Immature natural killer cell (primary cell): ENCODE results near the gene CELA2B. TPM values are rescaled to one million over a fixed set of nuclear protein-coding genes. Genes with fewer than 3 reads are reported as not detected.
"Not testable (repeated sequence)": the region's sequence is repeated elsewhere in the genome, so short reads cannot be mapped to it uniquely, and the experiment has no call there.

Experiments used
- DNase-seq, 3 donors: peaks; one replicate each; pipeline ENCODE4 v3.0.0; 2022; ENCODE audit warnings: mixed read lengths in 1 of 3
- H3K27ac Mint-ChIP-seq, 6 donors: one replicate each; pipeline ENCODE4 v1.8.0; 2020; ENCODE audit warnings: mixed read lengths in 6 of 6, mild to moderate bottlenecking in 5 of 6, inconsistent platforms in 4 of 6, moderate library complexity in 3 of 6
- H3K27me3 Mint-ChIP-seq, 3 donors: one replicate each; pipeline ENCODE4 v1.8.0; 2020 to 2021; ENCODE audit warnings: low read depth in 3 of 3, mild to moderate bottlenecking in 3 of 3, mixed read lengths in 3 of 3, moderate library complexity in 3 of 3, inconsistent platforms in 1 of 3
- H3K36me3 Mint-ChIP-seq, 3 donors: one replicate each; pipeline ENCODE4 v1.8.0; 2020; ENCODE audit warnings: mixed read lengths in 3 of 3, inconsistent platforms in 2 of 3, mild to moderate bottlenecking in 2 of 3
- H3K4me1 Mint-ChIP-seq, 2 donors: one replicate each; pipeline ENCODE4 v1.8.0; 2020; ENCODE audit warnings: inconsistent platforms in 2 of 2, mild to moderate bottlenecking in 2 of 2, mixed read lengths in 2 of 2, moderate library complexity in 1 of 2
- H3K4me3 Mint-ChIP-seq, 5 donors: one replicate each; pipeline ENCODE4 v1.8.0; 2020; ENCODE audit warnings: mild to moderate bottlenecking in 5 of 5, mixed read lengths in 5 of 5, inconsistent platforms in 3 of 5, moderate library complexity in 3 of 5
- H3K9me3 Mint-ChIP-seq, 6 donors: one replicate each; pipeline ENCODE4 v1.8.0; 2020; ENCODE audit warnings: mild to moderate bottlenecking in 6 of 6, mixed read lengths in 6 of 6, inconsistent platforms in 4 of 6, moderate library complexity in 3 of 6
- polyA plus RNA-seq, 3 donors: library from polyadenylated mRNA; unstranded; fragments of 300-500 nt; fragmentation: Illumina TruSeq; gene quantifications; one replicate each; pipeline ENCODE4 v1.2.3, GENCODE V29; 2021

CELA2B gene
- polyA plus RNA-seq, 3 donors from 2014 or later, result not detected

- H3K27ac Mint-ChIP-seq, H3K27me3 Mint-ChIP-seq: not testable (repeated sequence)
Observed at GRCh38 chr1:15466955-15467625, 8.8 kb upstream of the CELA2B start.

GRCh38 chr1:15468145-15468544 is 7.8 kb upstream of the CELA2B start:
- Mint-ChIP-seq H3K4me3 (no peak overlapping the region), H3K27me3 (peaks cover 0 to 7% (median 2%) of the 10 kb centered on the region in 3 donors), H3K36me3 (no peaks in the 10 kb centered on the region), H3K9me3 (no peaks in the 10 kb centered on the region), H3K27ac (no peak overlapping the region), H3K4me1 (no peaks in the 10 kb centered on the region)
- no peak for DNase-seq

More at GRCh38 chr1:15466955-15467625, 8.8 kb upstream of the CELA2B start:
- not testable (repeated sequence) for DNase-seq, H3K9me3 Mint-ChIP-seq, H3K4me3 Mint-ChIP-seq, H3K36me3 Mint-ChIP-seq, H3K4me1 Mint-ChIP-seq

GRCh38 chr1:15469361-15469760 is 6.5 kb upstream of the CELA2B start:
- Mint-ChIP-seq H3K4me3 (no peak overlapping the region), H3K36me3 (no peaks in the 10 kb centered on the region), H3K27me3 (peaks cover 0 to 2% (median 0%) of the 10 kb centered on the region in 3 donors), H3K27ac (no peak overlapping the region), H3K4me1 (no peaks in the 10 kb centered on the region), H3K9me3 (no peaks in the 10 kb centered on the region)
- DNase-seq, result no peak

GRCh38 chr1:15469821-15470448 is 6.0 kb upstream of the CELA2B start:
- H3K27ac Mint-ChIP-seq, H3K4me1 Mint-ChIP-seq: not testable (repeated sequence)

GRCh38 chr1:15471067-15471466 is 4.8 kb upstream of the CELA2B start:
- H3K4me1 Mint-ChIP-seq, H3K4me3 Mint-ChIP-seq, H3K36me3 Mint-ChIP-seq, H3K27ac Mint-ChIP-seq, H3K9me3 Mint-ChIP-seq, H3K27me3 Mint-ChIP-seq, DNase-seq: not testable (repeated sequence)

More at GRCh38 chr1:15469821-15470448, 6.0 kb upstream of the CELA2B start:
- not testable (repeated sequence) for H3K36me3 Mint-ChIP-seq, DNase-seq, H3K4me3 Mint-ChIP-seq, H3K9me3 Mint-ChIP-seq, H3K27me3 Mint-ChIP-seq

- not testable (repeated sequence) for H3K9me3 Mint-ChIP-seq, H3K36me3 Mint-ChIP-seq, H3K4me3 Mint-ChIP-seq, H3K27me3 Mint-ChIP-seq, H3K27ac Mint-ChIP-seq, DNase-seq, H3K4me1 Mint-ChIP-seq
Observed at GRCh38 chr1:15471723-15472122, 4.2 kb upstream of the CELA2B start.

GRCh38 chr1:15472587-15472986 is 3.3 kb upstream of the CELA2B start:
- Mint-ChIP-seq H3K27me3 (no peaks in the 10 kb centered on the region), H3K27ac (no peak overlapping the region), H3K4me1 (no peaks in the 10 kb centered on the region), H3K9me3 (no peaks in the 10 kb centered on the region), H3K36me3 (no peaks in the 10 kb centered on the region), H3K4me3 (no peak overlapping the region)
- no peak for DNase-seq

GRCh38 chr1:15476927-15477326 is 1.0 kb downstream of the CELA2B start:
- Mint-ChIP-seq H3K27me3 (no peaks in the 10 kb centered on the region), H3K9me3 (no peaks in the 10 kb centered on the region), H3K36me3 (no peaks in the 10 kb centered on the region), H3K4me3 (no peak overlapping the region), H3K4me1 (no peaks in the 10 kb centered on the region), H3K27ac (no peak overlapping the region)
- DNase-seq, result no peak

GRCh38 chr1:15477646-15478212 is 1.8 kb downstream of the CELA2B start:
- Mint-ChIP-seq H3K36me3 (no peaks in the 10 kb centered on the region), H3K27ac (no peak overlapping the region), H3K27me3 (no peaks in the 10 kb centered on the region), H3K9me3 (no peaks in the 10 kb centered on the region), H3K4me1 (no peaks in the 10 kb centered on the region), H3K4me3 (no peak overlapping the region)
- DNase-seq, result no peak

GRCh38 chr1:15479654-15480347 is 3.9 kb downstream of the CELA2B start:
- Mint-ChIP-seq H3K4me1 (no peaks in the 10 kb centered on the region), H3K27me3 (no peaks in the 10 kb centered on the region), H3K36me3 (peaks cover 0 to 4% (median 3%) of the 10 kb centered on the region in 3 donors), H3K27ac (no peak overlapping the region), H3K4me3 (no peak overlapping the region), H3K9me3 (no peaks in the 10 kb centered on the region)
- no peak for DNase-seq

- not testable (repeated sequence) for H3K27me3 Mint-ChIP-seq, H3K4me1 Mint-ChIP-seq, H3K4me3 Mint-ChIP-seq, H3K9me3 Mint-ChIP-seq, H3K27ac Mint-ChIP-seq, DNase-seq
- H3K36me3 Mint-ChIP-seq, result peaks cover 13 to 19% (median 16%) of the 10 kb centered on the region in 3 donors
Observed at GRCh38 chr1:15482455-15482854, 6.6 kb downstream of the CELA2B start.

GRCh38 chr1:15482983-15483543 is 7.2 kb downstream of the CELA2B start:
- not testable (repeated sequence) for H3K27me3 Mint-ChIP-seq, DNase-seq, H3K4me3 Mint-ChIP-seq, H3K4me1 Mint-ChIP-seq, H3K9me3 Mint-ChIP-seq, H3K27ac Mint-ChIP-seq
- H3K36me3 Mint-ChIP-seq, result peaks cover 13 to 19% (median 16%) of the 10 kb centered on the region in 3 donors

GRCh38 chr1:15483971-15484370 is 8.1 kb downstream of the CELA2B start:
- H3K4me1 Mint-ChIP-seq, result no peaks in the 10 kb centered on the region
- no peaks in the 10 kb centered on the region for H3K9me3 Mint-ChIP-seq
- DNase-seq, result no peak
- H3K4me3 Mint-ChIP-seq, result no peak overlapping the region
- H3K27me3 Mint-ChIP-seq, result no peaks in the 10 kb centered on the region
- H3K36me3 Mint-ChIP-seq, result peaks cover 13 to 19% (median 16%) of the 10 kb centered on the region in 3 donors
- H3K27ac Mint-ChIP-seq, result no peak overlapping the region

GRCh38 chr1:15484443-15484842 is 8.5 kb downstream of the CELA2B start:
- H3K4me3 Mint-ChIP-seq, H3K9me3 Mint-ChIP-seq, H3K4me1 Mint-ChIP-seq, DNase-seq, H3K27ac Mint-ChIP-seq, H3K27me3 Mint-ChIP-seq: not testable (repeated sequence)
- peaks cover 13 to 21% (median 16%) of the 10 kb centered on the region in 3 donors for H3K36me3 Mint-ChIP-seq
